Small intestine (tissue), 7 donors: ENCODE measurements around the gene ELL2. TPM values are rescaled to one million over a fixed set of nuclear protein-coding genes. Genes with fewer than 3 reads are reported as not detected.

Source experiments
- DNase-seq, 2 donors: peaks; one replicate each; pipeline versions ENCODE4 v3.0.0 to v3.0.0-alpha.2; 2013
- FAIRE-seq: peaks from 2 replicates; lab custom pipeline; 2012; peaks lifted over from hg19 to GRCh38; lab: Jason Lieb, UNC
- H3K27ac ChIP-seq, 3 donors: one replicate each; pipeline ENCODE4 v1.5.1; 2013; ENCODE audit warnings: low read length in 2 of 3, mild to moderate bottlenecking in 2 of 3, control low read depth in 1 of 3, inconsistent platforms in 1 of 3, low read depth in 1 of 3, moderate library complexity in 1 of 3
- H3K27me3 ChIP-seq, 3 donors: one replicate each; pipeline ENCODE4 v1.6.1; 2013; ENCODE audit warnings: low read length in 3 of 3, inconsistent platforms in 1 of 3; ENCODE audit not compliant: control insufficient read depth in 3 of 3, insufficient read depth in 3 of 3
- H3K36me3 ChIP-seq, 3 donors: one replicate each; pipeline ENCODE4 v1.6.1; 2013; ENCODE audit warnings: low read length in 3 of 3, inconsistent platforms in 1 of 3, low read depth in 1 of 3, mild to moderate bottlenecking in 1 of 3, moderate library complexity in 1 of 3; ENCODE audit not compliant: control insufficient read depth in 3 of 3, insufficient read depth in 2 of 3
- H3K4me1 ChIP-seq, 3 donors: one replicate each; pipeline ENCODE4 v1.6.1; 2013; ENCODE audit warnings: low read length in 2 of 3, inconsistent platforms in 1 of 3, low read depth in 1 of 3, mild to moderate bottlenecking in 1 of 3, moderate library complexity in 1 of 3; ENCODE audit not compliant: control insufficient read depth in 3 of 3, insufficient read depth in 2 of 3
- H3K4me3 ChIP-seq, 3 donors: one replicate each; pipeline ENCODE4 v1.5.1; 2013; ENCODE audit warnings: low read length in 3 of 3, control low read depth in 1 of 3, inconsistent platforms in 1 of 3, low read depth in 1 of 3, mild to moderate bottlenecking in 1 of 3, moderate library complexity in 1 of 3
- H3K9me3 ChIP-seq, 2 donors: one replicate each; pipeline ENCODE4 v1.6.1; 2013; ENCODE audit warnings: low read depth in 1 of 2, low read length in 1 of 2; ENCODE audit not compliant: control insufficient read depth in 2 of 2, insufficient read depth in 1 of 2
- WGBS, 3 donors: extraction: QIAGEN DNeasy Blood & Tissue Kit; methylation state at CpG; one replicate each; pipeline ENCODE4 v1.1.7; 2013; 5-methylcytosine and 5-hydroxymethylcytosine counted together
- polyA plus RNA-seq, 4 donors: library from polyadenylated mRNA; stranded (reverse) in 3 of 4; unstranded in 1 of 4; fragments of 200-250 nt in 3 of 4; fragments of 120-200 nt in 1 of 4; gene quantifications; one replicate each; pipeline versions ENCODE4 v1.2.1 to v1.2.3, GENCODE V29; 2013
- donor health status: healthy with polysubstance abuse.
- donor health status: control.
- donor health status: control.
- donor health status: Bipolar disorder and iron deficiency.
- donor health status: healthy.

The ELL2 gene
- polyA plus RNA-seq, 4 donors, result 9.7 to 35.7 (median 12.2) TPM

- Histone ChIP-seq H3K4me3 (no peak overlapping the region), H3K9me3 (no peaks in the 10 kb centered on the region), H3K27me3 (peaks cover 0 to 2% (median 0%) of the 10 kb centered on the region in 3 donors), H3K27ac (no peak overlapping the region), H3K4me1 (peaks cover 4 to 21% (median 11%) of the 10 kb centered on the region in 3 donors), H3K36me3 (peaks cover 0 to 4% (median 0%) of the 10 kb centered on the region in 3 donors)
- WGBS, 3 donors, result 90 to 93% (median 91%) methylated on average over 3 of the region's 3 CpGs
- FAIRE-seq (no peak), DNase-seq (no peak)
Observed at GRCh38 chr5:95957561-95958203, 4.0 kb downstream of the ELL2 start.

GRCh38 chr5:95956900-95957293, 4.8 kb downstream of the ELL2 start:
- H3K4me3 ChIP-seq, result no peak overlapping the region
- H3K36me3 ChIP-seq, result peaks cover 0 to 4% (median 0%) of the 10 kb centered on the region in 3 donors
- peaks cover 0 to 2% (median 0%) of the 10 kb centered on the region in 3 donors for H3K27me3 ChIP-seq
- H3K27ac ChIP-seq, result no peak overlapping the region
- FAIRE-seq, result no peak
- DNase-seq, result no peak
- peaks cover 4 to 21% (median 11%) of the 10 kb centered on the region in 3 donors for H3K4me1 ChIP-seq
- H3K9me3 ChIP-seq, result no peaks in the 10 kb centered on the region

- Histone ChIP-seq H3K36me3 (peaks cover 0 to 4% (median 0%) of the 10 kb centered on the region in 3 donors), H3K27ac (no peak overlapping the region), H3K27me3 (peaks cover 0 to 2% (median 0%) of the 10 kb centered on the region in 3 donors), H3K4me1 (peaks cover 4 to 21% (median 11%) of the 10 kb centered on the region in 3 donors), H3K4me3 (no peak overlapping the region), H3K9me3 (no peaks in the 10 kb centered on the region)
- WGBS, 3 donors, result 57 to 78% (median 78%) methylated on average over 2 of the region's 2 CpGs
- FAIRE-seq, result no peak
- no peak for DNase-seq
Observed at GRCh38 chr5:95956021-95956899, 5.4 kb downstream of the ELL2 start.

- Histone ChIP-seq H3K9me3 (no peaks in the 10 kb centered on the region), H3K4me1 (peaks cover 4 to 21% (median 11%) of the 10 kb centered on the region in 3 donors), H3K27me3 (no peaks in the 10 kb centered on the region), H3K36me3 (peaks cover 0 to 4% (median 0%) of the 10 kb centered on the region in 3 donors), H3K4me3 (peak overlapping the region in 1 of 3 donors; percentile 22), H3K27ac (no peak overlapping the region)
- WGBS, 3 donors, result 93% methylated on average over 3 of the region's 3 CpGs
- DNase-seq (no peak), FAIRE-seq (no peak)
Observed at GRCh38 chr5:95954716-95955115, 6.9 kb downstream of the ELL2 start.

- Histone ChIP-seq H3K27me3 (no peaks in the 10 kb centered on the region), H3K9me3 (no peaks in the 10 kb centered on the region), H3K4me3 (no peak overlapping the region), H3K27ac (no peak overlapping the region), H3K36me3 (no peaks in the 10 kb centered on the region), H3K4me1 (peaks cover 2 to 12% (median 11%) of the 10 kb centered on the region in 3 donors)
- DNase-seq (no peak), FAIRE-seq (no peak)
- WGBS, 3 donors, result 86 to 90% (median 87%) methylated on average over 5 of the region's 5 CpGs
Observed at GRCh38 chr5:95953021-95953702, 8.5 kb downstream of the ELL2 start.

- Histone ChIP-seq H3K27ac (no peak overlapping the region), H3K36me3 (peaks cover 0 to 2% (median 0%) of the 10 kb centered on the region in 3 donors), H3K9me3 (no peaks in the 10 kb centered on the region), H3K27me3 (no peaks in the 10 kb centered on the region), H3K4me3 (no peak overlapping the region), H3K4me1 (peaks cover 0 to 8% (median 7%) of the 10 kb centered on the region in 3 donors)
- 91 to 96% (median 94%) methylated on average over 4 of the region's 4 CpGs for WGBS, 3 donors
- DNase-seq (no peak), FAIRE-seq (no peak)
Observed at GRCh38 chr5:95951916-95952315, 9.7 kb downstream of the ELL2 start.

GRCh38 chr5:95949810-95950209, 11.8 kb downstream of the ELL2 start:
- Histone ChIP-seq H3K9me3 (no peaks in the 10 kb centered on the region), H3K27ac (no peak overlapping the region), H3K4me1 (no peaks in the 10 kb centered on the region), H3K27me3 (no peaks in the 10 kb centered on the region), H3K4me3 (no peak overlapping the region), H3K36me3 (peaks cover 0 to 5% (median 0%) of the 10 kb centered on the region in 3 donors)
- WGBS, 3 donors, result 67 to 78% (median 67%) methylated on average over 1 of the region's 1 CpG
- no peak for FAIRE-seq
- no peak for DNase-seq

GRCh38 chr5:95948631-95949030, 13.0 kb downstream of the ELL2 start:
- FAIRE-seq (no peak), DNase-seq (no peak)
- Histone ChIP-seq H3K4me3 (no peak overlapping the region), H3K27ac (no peak overlapping the region), H3K9me3 (no peaks in the 10 kb centered on the region), H3K27me3 (no peaks in the 10 kb centered on the region), H3K4me1 (no peaks in the 10 kb centered on the region), H3K36me3 (peaks cover 0 to 5% (median 0%) of the 10 kb centered on the region in 3 donors)
